Lower leg skin (tissue), 3 donors: ENCODE results near the gene ADGRL3.

Experiments used
- CTCF ChIP-seq, 3 donors: fragments of 450-650 bp; IDR thresholded peaks; one replicate each; pipeline ENCODE4 v1.5.1; 2016; ENCODE audit warnings: antibody characterized with exemption in 3 of 3, mild to moderate bottlenecking in 3 of 3, moderate library complexity in 2 of 3
- POLR2A ChIP-seq, 2 donors: fragments of 450-650 bp; IDR thresholded peaks; one replicate each; pipeline ENCODE4 v1.6.1; 2016 to 2017; ENCODE audit warnings: antibody characterized with exemption in 2 of 2, mild to moderate bottlenecking in 1 of 2, moderate library complexity in 1 of 2

GRCh38 chr4:61890321-61890720 lies 690.2 kb downstream of the ADGRL3 start:
- TF ChIP-seq CTCF (IDR thresholded peaks at IDR 0.05) = no peak
- no peak for TF ChIP-seq POLR2A (IDR thresholded peaks at IDR 0.05)
